T-helper 22 cell (primary cell): ENCODE results near the gene ZBTB3.
A peak's percentile ranks its signal among the peaks of the same experiment; 100 is the strongest.
"Not testable (repeated sequence)": the region's sequence is repeated elsewhere in the genome, so short reads cannot be mapped to it uniquely, and the experiment has no call there.

ENCODE experiments used
- DNase-seq: peaks from one replicate; pipeline ENCODE4 v3.0.0-alpha.2; 2020; ENCODE audit warnings: low read depth

The ZBTB3 gene

GRCh38 chr11:62757846-62758788 lies 4.2 kb upstream of the ZBTB3 start:
- DNase-seq = no peak

GRCh38 chr11:62755086-62755615 lies 1.2 kb upstream of the ZBTB3 start:
- DNase-seq = no peak

GRCh38 chr11:62752994-62753735 lies 795 bp downstream of the ZBTB3 start:
- DNase-seq = no peak

GRCh38 chr11:62752177-62752785 lies 1.7 kb downstream of the ZBTB3 start:
- no peak for DNase-seq

- DNase-seq = not testable (repeated sequence)
These were observed 4.0 kb downstream of the ZBTB3 start for GRCh38 chr11:62749931-62750330.

- DNase-seq = no peak
These were observed 6.3 kb downstream of the ZBTB3 start for GRCh38 chr11:62747475-62748160.

- no peak for DNase-seq
These were observed 16.8 kb downstream of the ZBTB3 start for GRCh38 chr11:62737196-62737595.

- DNase-seq = no peak
These were observed 21.1 kb downstream of the ZBTB3 start for GRCh38 chr11:62732830-62733229.

- not testable (repeated sequence) for DNase-seq
These were observed 23.9 kb downstream of the ZBTB3 start for GRCh38 chr11:62730076-62730475.

- DNase-seq = peak; percentile 76
These were observed 25.6 kb downstream of the ZBTB3 start, which contains the start of gene TTC9C for GRCh38 chr11:62728171-62728988. TTC9C (plus strand) TSS chr11:62728486; CDS start chr11:62728849, 363 bp downstream.

- peak; percentile 82 for DNase-seq
These were observed 26.1 kb downstream of the ZBTB3 start for GRCh38 chr11:62727872-62728170.

GRCh38 chr11:62727165-62727871 lies 26.6 kb downstream of the ZBTB3 start, which contains the start of gene HNRNPUL2:
HNRNPUL2 (minus strand) TSS chr11:62727457; CDS start chr11:62727156, 301 bp downstream.
- peak; percentile 99 for DNase-seq

- no peak for DNase-seq
These were observed 27.1 kb downstream of the ZBTB3 start for GRCh38 chr11:62726915-62727164.

- DNase-seq = peak; percentile 4
These were observed 27.6 kb downstream of the ZBTB3 start for GRCh38 chr11:62726156-62726914.

GRCh38 chr11:62725646-62726045 lies 28.3 kb downstream of the ZBTB3 start:
- no peak for DNase-seq

- no peak for DNase-seq
These were observed 29.8 kb downstream of the ZBTB3 start for GRCh38 chr11:62724171-62724570.

- DNase-seq = no peak
These were observed 32.0 kb downstream of the ZBTB3 start for GRCh38 chr11:62721994-62722393.

- no peak for DNase-seq
These were observed 34.5 kb downstream of the ZBTB3 start for GRCh38 chr11:62719302-62719978.

GRCh38 chr11:62716816-62717215 lies 37.1 kb downstream of the ZBTB3 start:
- no peak for DNase-seq
